ENCODE results near the gene DLG3. TPM values are rescaled to one million over a fixed set of nuclear protein-coding genes. Genes with fewer than 3 reads are reported as not detected.

Gene DLG3
- polyA plus RNA-seq, 2 of the 4 experiments (the other 2 are of a cell fraction) = 3.2 to 12.8 TPM

DNA sequence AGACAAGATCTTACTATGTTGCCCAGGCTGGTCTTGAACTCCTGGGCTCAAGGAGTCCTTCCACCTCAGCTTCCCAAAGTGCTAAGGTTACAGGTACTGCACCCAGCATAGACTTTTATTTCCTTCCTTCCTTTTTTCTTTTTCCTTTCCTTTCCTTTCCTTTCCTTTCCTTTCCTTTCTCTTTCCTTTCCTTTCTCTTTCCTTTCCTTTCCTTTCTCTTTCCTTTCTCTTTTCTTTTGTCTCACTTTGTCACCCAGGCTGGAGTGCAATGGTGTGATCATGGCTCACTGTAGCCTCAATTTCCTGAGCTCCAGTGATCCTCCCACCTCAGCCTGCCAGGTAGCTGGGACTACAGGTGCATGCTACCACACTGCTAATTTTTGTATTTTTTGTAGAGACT is 19.4 kb downstream of the DLG3 start:
- no peak for FAIRE-seq
- no peak for DNase-seq (ENCODE audit: low read depth in 1 of 2, low spot score in 1 of 2)
- ChIA-PET POLR2A (no interaction called here), CTCF (interaction anchor here (0.8 to 1.5 kb wide), 3 partner anchors 9 to 12 kb away, joined by 3 to 5 read pairs (median 3); no protein-coding TSS in a partner anchor)
- ATAC-seq = no peak
- TF ChIP-seq CHD4 (IDR thresholded peaks at IDR 0.05; ENCODE audit: borderline replicate concordance) (no peak), HOXA7 (CRISPR knock-in tag; IDR thresholded peaks at IDR 0.05) (no peak), ZC3H11A (IDR thresholded peaks at IDR 0.05) (no peak), JUN (IDR thresholded peaks at IDR 0.05) (no peak), ESRRA (IDR thresholded peaks at IDR 0.05; ENCODE audit: borderline replicate concordance, low read length) (no peak), ZSCAN20 (CRISPR knock-in tag; IDR thresholded peaks at IDR 0.05) (no peak), MYC (IDR thresholded peaks at IDR 0.05; ENCODE audit: borderline replicate concordance, low read length) (no peak), TFCP2L1 (CRISPR knock-in tag; IDR thresholded peaks at IDR 0.05) (no peak), ZNF302 (CRISPR knock-in tag; IDR thresholded peaks at IDR 0.05) (no peak), NPAS2 (CRISPR knock-in tag; IDR thresholded peaks at IDR 0.05; ENCODE audit: borderline replicate concordance) (no peak), CTCF (IDR thresholded peaks at IDR 0.05) (no peak)
- TF ChIP-seq, protein P1, sequence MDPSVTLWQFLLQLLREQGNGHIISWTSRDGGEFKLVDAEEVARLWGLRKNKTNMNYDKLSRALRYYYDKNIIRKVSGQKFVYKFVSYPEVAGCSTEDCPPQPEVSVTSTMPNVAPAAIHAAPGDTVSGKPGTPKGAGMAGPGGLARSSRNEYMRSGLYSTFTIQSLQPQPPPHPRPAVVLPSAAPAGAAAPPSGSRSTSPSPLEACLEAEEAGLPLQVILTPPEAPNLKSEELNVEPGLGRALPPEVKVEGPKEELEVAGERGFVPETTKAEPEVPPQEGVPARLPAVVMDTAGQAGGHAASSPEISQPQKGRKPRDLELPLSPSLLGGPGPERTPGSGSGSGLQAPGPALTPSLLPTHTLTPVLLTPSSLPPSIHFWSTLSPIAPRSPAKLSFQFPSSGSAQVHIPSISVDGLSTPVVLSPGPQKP (IDR thresholded peaks at IDR 0.05; ENCODE audit: low read depth, low read length) = no peak
- TF ChIP-seq, protein P2, sequence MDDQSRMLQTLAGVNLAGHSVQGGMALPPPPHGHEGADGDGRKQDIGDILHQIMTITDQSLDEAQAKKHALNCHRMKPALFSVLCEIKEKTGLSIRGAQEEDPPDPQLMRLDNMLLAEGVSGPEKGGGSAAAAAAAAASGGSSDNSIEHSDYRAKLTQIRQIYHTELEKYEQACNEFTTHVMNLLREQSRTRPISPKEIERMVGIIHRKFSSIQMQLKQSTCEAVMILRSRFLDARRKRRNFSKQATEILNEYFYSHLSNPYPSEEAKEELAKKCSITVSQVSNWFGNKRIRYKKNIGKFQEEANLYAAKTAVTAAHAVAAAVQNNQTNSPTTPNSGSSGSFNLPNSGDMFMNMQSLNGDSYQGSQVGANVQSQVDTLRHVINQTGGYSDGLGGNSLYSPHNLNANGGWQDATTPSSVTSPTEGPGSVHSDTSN (IDR thresholded peaks at IDR 0.05) = no peak
- H3K27ac ChIP-seq = no peak overlapping the region
- H3K9me3 ChIP-seq = no peaks in the 10 kb centered on the region
- no peak overlapping the region for H3K4me2 ChIP-seq
- H3K4me1 ChIP-seq = no peaks in the 10 kb centered on the region
- no peak overlapping the region for H3K4me3 ChIP-seq

DNA sequence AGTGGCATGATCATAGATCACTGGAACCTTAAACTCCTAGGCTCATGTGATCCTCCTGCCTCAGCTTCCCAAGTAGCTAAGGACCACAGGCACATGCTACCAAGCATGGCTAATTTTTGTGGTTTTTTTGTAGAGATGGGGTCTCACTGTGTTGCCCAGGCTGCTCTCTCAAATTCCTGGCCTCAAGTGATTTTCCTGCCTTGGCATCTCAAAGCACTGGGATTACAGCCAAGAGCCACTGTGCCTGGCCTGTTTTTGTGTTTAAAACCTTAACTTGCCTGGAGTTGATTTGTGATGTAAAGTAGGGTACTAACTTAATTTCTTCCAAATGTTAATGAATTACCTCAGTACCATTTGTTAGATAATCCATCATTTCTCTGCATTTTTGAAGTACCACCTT is 22.3 kb downstream of the DLG3 start:
- ChIA-PET CTCF (no interaction called here), POLR2A (no interaction called here)
- DNase-seq (ENCODE audit: low read depth in 1 of 2, low spot score in 1 of 2) = no peak
- Histone ChIP-seq H3K4me1 (no peaks in the 10 kb centered on the region), H3K27ac (no peak overlapping the region), H3K9me3 (no peaks in the 10 kb centered on the region), H3K4me2 (no peak overlapping the region), H3K4me3 (no peak overlapping the region)
- TF ChIP-seq MAFK (IDR thresholded peaks at IDR 0.05; ENCODE audit: partially characterized antibody) (no peak), ZFP36 (IDR thresholded peaks at IDR 0.05; ENCODE audit: borderline replicate concordance, partially characterized antibody) (no peak), RAD21 (conservative IDR thresholded peaks at IDR 0.05 in 1 of 2, IDR thresholded peaks at IDR 0.05 in 1 of 2) (no peak), KDM5A (IDR thresholded peaks at IDR 0.05) (no peak), JUNB (IDR thresholded peaks at IDR 0.05) (no peak), HES2 (IDR thresholded peaks at IDR 0.05) (no peak), KDM1A (IDR thresholded peaks at IDR 0.05; ENCODE audit: low read depth) (no peak), RFX5 (IDR thresholded peaks at IDR 0.05) (no peak)
- peak; percentile 54 for FAIRE-seq
- no peak for ATAC-seq

GRCh38 chrX:70468709-70469108 is 24.1 kb downstream of the DLG3 start:
- WGBS (ENCODE audit: missing lambda C conversion rate) = 90% methylated on average over 1 of the region's 1 CpG
- no peaks in the 10 kb centered on the region for H3K9me3 ChIP-seq
- ATAC-seq (no peak), FAIRE-seq (no peak), DNase-seq (ENCODE audit: low read depth in 1 of 2, low spot score in 1 of 2) (no peak)
- ChIA-PET CTCF (interaction anchor here (1.6 kb wide), 1 partner anchor 14 kb away, joined by 6 read pairs; no protein-coding TSS in a partner anchor), POLR2A (no interaction called here)
- no peak overlapping the region for H3K27ac ChIP-seq
- no peak overlapping the region for H3K4me2 ChIP-seq
- no peaks in the 10 kb centered on the region for H3K4me1 ChIP-seq
- no peak overlapping the region for H3K4me3 ChIP-seq
- TF ChIP-seq EHMT2 (IDR thresholded peaks at IDR 0.05; ENCODE audit: low read depth) = no peak
- TF ChIP-seq HEYL (CRISPR knock-in tag; IDR thresholded peaks at IDR 0.05) = no peak
- TF ChIP-seq FOSB (CRISPR knock-in tag; IDR thresholded peaks at IDR 0.05) = no peak
- no peak for TF ChIP-seq ZFP36 (IDR thresholded peaks at IDR 0.05; ENCODE audit: borderline replicate concordance, partially characterized antibody)
- TF ChIP-seq RCOR1 (IDR thresholded peaks at IDR 0.05; ENCODE audit: low read depth, low read length) = no peak
- TF ChIP-seq HOXB13 (CRISPR knock-in tag; IDR thresholded peaks at IDR 0.05; ENCODE audit: low read depth) = no peak
- no peak for TF ChIP-seq MYC (IDR thresholded peaks at IDR 0.05; ENCODE audit: borderline replicate concordance, low read length)
- TF ChIP-seq CBX8 (IDR thresholded peaks at IDR 0.05) = no peak
- TF ChIP-seq, protein P3, sequence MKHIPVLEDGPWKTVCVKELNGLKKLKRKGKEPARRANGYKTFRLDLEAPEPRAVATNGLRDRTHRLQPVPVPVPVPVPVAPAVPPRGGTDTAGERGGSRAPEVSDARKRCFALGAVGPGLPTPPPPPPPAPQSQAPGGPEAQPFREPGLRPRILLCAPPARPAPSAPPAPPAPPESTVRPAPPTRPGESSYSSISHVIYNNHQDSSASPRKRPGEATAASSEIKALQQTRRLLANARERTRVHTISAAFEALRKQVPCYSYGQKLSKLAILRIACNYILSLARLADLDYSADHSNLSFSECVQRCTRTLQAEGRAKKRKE (CRISPR knock-in tag; IDR thresholded peaks at IDR 0.05; ENCODE audit: low read depth) = no peak
- TF ChIP-seq, protein P4, sequence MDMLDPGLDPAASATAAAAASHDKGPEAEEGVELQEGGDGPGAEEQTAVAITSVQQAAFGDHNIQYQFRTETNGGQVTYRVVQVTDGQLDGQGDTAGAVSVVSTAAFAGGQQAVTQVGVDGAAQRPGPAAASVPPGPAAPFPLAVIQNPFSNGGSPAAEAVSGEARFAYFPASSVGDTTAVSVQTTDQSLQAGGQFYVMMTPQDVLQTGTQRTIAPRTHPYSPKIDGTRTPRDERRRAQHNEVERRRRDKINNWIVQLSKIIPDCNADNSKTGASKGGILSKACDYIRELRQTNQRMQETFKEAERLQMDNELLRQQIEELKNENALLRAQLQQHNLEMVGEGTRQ (IDR thresholded peaks at IDR 0.05) = no peak
- TF ChIP-seq E2F6 (IDR thresholded peaks at IDR 0.05; ENCODE audit: borderline replicate concordance, low read depth) = no peak
